SK-N-SH treated with all-trans-retinoic acid at 6 μM for 48 hours (cell line): ENCODE data around the gene MARS1.

Source experiments
- ARNTL ChIP-seq: fragments of 450-650 bp; formaldehyde crosslinking; IDR thresholded peaks from 2 replicates; pipeline ENCODE4 v1.5.0; 2020; ENCODE audit warnings: low read depth, mild to moderate bottlenecking, moderate library complexity, borderline replicate concordance
- BACH2 ChIP-seq: fragments of 250-450 bp; sonication (Bioruptor Pico); IDR thresholded peaks from 2 replicates; pipeline ENCODE4 v1.9.0; 2021; ENCODE audit warnings: mild to moderate bottlenecking, borderline replicate concordance
- GLIS3 ChIP-seq: fragments of 250-450 bp; sonication (Bioruptor Pico); IDR thresholded peaks from 2 replicates; pipeline ENCODE4 v1.5.0; 2020; ENCODE audit warnings: mild to moderate bottlenecking, moderate library complexity
- ISL1 ChIP-seq: fragments of 250-450 bp; sonication (Bioruptor Pico); IDR thresholded peaks from 2 replicates; pipeline ENCODE4 v2.1.2; 2022; ENCODE audit warnings: mild to moderate bottlenecking, moderate library complexity
- PPARA ChIP-seq: fragments of 250-450 bp; sonication (Bioruptor Pico); IDR thresholded peaks from 2 replicates; pipeline ENCODE4 v1.5.0; 2020; ENCODE audit warnings: mild to moderate bottlenecking, borderline replicate concordance
- RARB ChIP-seq: fragments of 250-450 bp; sonication (Bioruptor Pico); IDR thresholded peaks from 2 replicates; pipeline ENCODE4 v1.8.0; 2021; ENCODE audit warnings: mild to moderate bottlenecking, moderate library complexity
- SNAI2 ChIP-seq: fragments of 250-450 bp; sonication (Bioruptor Pico); IDR thresholded peaks from 2 replicates; pipeline ENCODE4 v1.5.0; 2020; ENCODE audit warnings: mild to moderate bottlenecking, moderate library complexity
- TOX ChIP-seq: fragments of 250-450 bp; sonication (Bioruptor Pico); IDR thresholded peaks from 2 replicates; pipeline ENCODE4 v1.8.0; 2021; ENCODE audit warnings: mild to moderate bottlenecking, moderate library complexity, borderline replicate concordance
- ZNF565 ChIP-seq: fragments of 450-650 bp; formaldehyde crosslinking; conservative IDR thresholded peaks from 2 replicates; pipeline ENCODE4 v1.5.0; 2020; ENCODE audit warnings: low read depth, mild to moderate bottlenecking, moderate library complexity
- TF ChIP-seq, protein P1 (sequence below): fragments of 250-450 bp; sonication (Bioruptor Pico); IDR thresholded peaks from 2 replicates; pipeline ENCODE4 v1.8.0; 2021; ENCODE audit warnings: low read depth, mild to moderate bottlenecking, moderate library complexity, borderline replicate concordance
- TF ChIP-seq, protein P2 (sequence below): fragments of 250-450 bp; sonication (Bioruptor Pico); IDR thresholded peaks from 2 replicates; pipeline ENCODE4 v1.5.1; 2021; ENCODE audit warnings: mild to moderate bottlenecking, moderate library complexity
- TF ChIP-seq, protein P3 (sequence below): fragments of 250-450 bp; sonication (Bioruptor Pico); IDR thresholded peaks from 2 replicates; pipeline ENCODE4 v1.5.1; 2020; ENCODE audit warnings: low read depth, mild to moderate bottlenecking, moderate library complexity
- TF ChIP-seq, protein P4 (sequence below): fragments of 250-450 bp; sonication (Bioruptor Pico); IDR thresholded peaks from 2 replicates; pipeline ENCODE4 v1.8.0; 2020; ENCODE audit warnings: mild to moderate bottlenecking, moderate library complexity, borderline replicate concordance

DNA sequence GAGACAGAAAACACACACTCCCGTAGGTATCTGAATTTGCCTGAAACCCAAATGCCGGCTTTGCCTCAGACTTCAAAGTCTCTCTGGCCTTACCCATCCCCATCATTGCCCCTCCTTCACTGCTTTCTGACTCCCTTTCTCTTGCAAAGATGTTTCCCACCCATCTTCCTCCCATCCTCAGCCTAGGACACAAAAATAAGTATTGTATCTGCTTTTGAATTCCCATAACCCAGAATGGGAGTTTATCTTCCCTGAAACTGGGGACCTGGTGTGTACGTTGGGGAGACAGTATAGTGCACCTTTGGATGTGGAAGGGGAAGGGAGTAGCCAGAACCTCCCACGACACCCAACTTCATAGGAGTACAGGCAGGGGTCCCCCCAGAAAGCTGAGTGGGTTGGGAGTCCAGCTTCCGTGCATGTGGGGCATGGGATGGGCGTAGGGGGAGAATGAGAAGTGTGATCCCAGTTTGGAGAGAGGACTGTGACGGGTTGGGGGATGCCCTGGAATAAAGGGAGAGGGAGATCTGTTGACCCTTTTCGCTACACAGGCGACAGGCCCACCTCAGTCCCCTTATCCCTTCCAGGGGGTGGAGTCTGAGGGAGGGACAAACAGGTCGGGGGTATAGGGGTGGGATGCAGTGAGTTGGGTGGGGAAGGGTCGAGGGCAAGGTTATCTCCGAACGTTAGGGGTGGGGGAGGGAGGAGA lies 61.5 kb downstream of the MARS1 start:
- TF ChIP-seq, protein P1, sequence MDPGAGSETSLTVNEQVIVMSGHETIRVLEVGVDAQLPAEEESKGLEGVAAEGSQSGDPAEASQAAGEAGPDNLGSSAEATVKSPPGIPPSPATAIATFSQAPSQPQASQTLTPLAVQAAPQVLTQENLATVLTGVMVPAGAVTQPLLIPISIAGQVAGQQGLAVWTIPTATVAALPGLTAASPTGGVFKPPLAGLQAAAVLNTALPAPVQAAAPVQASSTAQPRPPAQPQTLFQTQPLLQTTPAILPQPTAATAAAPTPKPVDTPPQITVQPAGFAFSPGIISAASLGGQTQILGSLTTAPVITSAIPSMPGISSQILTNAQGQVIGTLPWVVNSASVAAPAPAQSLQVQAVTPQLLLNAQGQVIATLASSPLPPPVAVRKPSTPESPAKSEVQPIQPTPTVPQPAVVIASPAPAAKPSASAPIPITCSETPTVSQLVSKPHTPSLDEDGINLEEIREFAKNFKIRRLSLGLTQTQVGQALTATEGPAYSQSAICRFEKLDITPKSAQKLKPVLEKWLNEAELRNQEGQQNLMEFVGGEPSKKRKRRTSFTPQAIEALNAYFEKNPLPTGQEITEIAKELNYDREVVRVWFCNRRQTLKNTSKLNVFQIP: no peak
- TF ChIP-seq ARNTL (CRISPR knock-in tag): no peak
- TF ChIP-seq GLIS3: no peak
- TF ChIP-seq, protein P2, sequence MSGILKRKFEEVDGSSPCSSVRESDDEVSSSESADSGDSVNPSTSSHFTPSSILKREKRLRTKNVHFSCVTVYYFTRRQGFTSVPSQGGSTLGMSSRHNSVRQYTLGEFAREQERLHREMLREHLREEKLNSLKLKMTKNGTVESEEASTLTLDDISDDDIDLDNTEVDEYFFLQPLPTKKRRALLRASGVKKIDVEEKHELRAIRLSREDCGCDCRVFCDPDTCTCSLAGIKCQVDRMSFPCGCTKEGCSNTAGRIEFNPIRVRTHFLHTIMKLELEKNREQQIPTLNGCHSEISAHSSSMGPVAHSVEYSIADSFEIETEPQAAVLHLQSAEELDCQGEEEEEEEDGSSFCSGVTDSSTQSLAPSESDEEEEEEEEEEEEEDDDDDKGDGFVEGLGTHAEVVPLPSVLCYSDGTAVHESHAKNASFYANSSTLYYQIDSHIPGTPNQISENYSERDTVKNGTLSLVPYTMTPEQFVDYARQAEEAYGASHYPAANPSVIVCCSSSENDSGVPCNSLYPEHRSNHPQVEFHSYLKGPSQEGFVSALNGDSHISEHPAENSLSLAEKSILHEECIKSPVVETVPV: no peak
- TF ChIP-seq, protein P3, sequence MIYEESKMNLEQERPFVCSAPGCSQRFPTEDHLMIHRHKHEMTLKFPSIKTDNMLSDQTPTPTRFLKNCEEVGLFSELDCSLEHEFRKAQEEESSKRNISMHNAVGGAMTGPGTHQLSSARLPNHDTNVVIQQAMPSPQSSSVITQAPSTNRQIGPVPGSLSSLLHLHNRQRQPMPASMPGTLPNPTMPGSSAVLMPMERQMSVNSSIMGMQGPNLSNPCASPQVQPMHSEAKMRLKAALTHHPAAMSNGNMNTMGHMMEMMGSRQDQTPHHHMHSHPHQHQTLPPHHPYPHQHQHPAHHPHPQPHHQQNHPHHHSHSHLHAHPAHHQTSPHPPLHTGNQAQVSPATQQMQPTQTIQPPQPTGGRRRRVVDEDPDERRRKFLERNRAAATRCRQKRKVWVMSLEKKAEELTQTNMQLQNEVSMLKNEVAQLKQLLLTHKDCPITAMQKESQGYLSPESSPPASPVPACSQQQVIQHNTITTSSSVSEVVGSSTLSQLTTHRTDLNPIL (CRISPR knock-in tag): no peak
- TF ChIP-seq ISL1 (CRISPR knock-in tag): no peak
- TF ChIP-seq ZNF565 (CRISPR knock-in tag): no peak
- no peak for TF ChIP-seq PPARA (CRISPR knock-in tag)
- no peak for TF ChIP-seq RARB (CRISPR knock-in tag)
- TF ChIP-seq, protein P4, sequence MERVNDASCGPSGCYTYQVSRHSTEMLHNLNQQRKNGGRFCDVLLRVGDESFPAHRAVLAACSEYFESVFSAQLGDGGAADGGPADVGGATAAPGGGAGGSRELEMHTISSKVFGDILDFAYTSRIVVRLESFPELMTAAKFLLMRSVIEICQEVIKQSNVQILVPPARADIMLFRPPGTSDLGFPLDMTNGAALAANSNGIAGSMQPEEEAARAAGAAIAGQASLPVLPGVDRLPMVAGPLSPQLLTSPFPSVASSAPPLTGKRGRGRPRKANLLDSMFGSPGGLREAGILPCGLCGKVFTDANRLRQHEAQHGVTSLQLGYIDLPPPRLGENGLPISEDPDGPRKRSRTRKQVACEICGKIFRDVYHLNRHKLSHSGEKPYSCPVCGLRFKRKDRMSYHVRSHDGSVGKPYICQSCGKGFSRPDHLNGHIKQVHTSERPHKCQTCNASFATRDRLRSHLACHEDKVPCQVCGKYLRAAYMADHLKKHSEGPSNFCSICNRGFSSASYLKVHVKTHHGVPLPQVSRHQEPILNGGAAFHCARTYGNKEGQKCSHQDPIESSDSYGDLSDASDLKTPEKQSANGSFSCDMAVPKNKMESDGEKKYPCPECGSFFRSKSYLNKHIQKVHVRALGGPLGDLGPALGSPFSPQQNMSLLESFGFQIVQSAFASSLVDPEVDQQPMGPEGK (CRISPR knock-in tag): no peak
- no peak for TF ChIP-seq TOX
- no peak for TF ChIP-seq BACH2 (CRISPR knock-in tag)
- no peak for TF ChIP-seq SNAI2 (CRISPR knock-in tag)
